Measurements from ENCODE around the gene DGKQ.

The DGKQ gene

GRCh38 chr4:1009542-1010394 lies 36.4 kb upstream of the DGKQ start:
- DNase-seq: peak in 12 of 14 donors; percentile 17 to 86 (median 50)

- DNase-seq: peak in 2 of 14 donors; percentile 42 to 50
Observed at GRCh38 chr4:1008840-1009541, 35.6 kb upstream of the DGKQ start.

GRCh38 chr4:1006856-1007255 lies 33.5 kb upstream of the DGKQ start:
- no peak for DNase-seq

- DNase-seq: no peak
Observed at GRCh38 chr4:1004557-1005485, 31.5 kb upstream of the DGKQ start.

- DNase-seq: no peak
Observed at GRCh38 chr4:1004071-1004418, 30.7 kb upstream of the DGKQ start.

GRCh38 chr4:1003271-1004070 lies 30.1 kb upstream of the DGKQ start:
- DNase-seq: no peak

- DNase-seq: no peak
Observed at GRCh38 chr4:1002631-1003251, 29.4 kb upstream of the DGKQ start.

- no peak for DNase-seq
Observed at GRCh38 chr4:1002131-1002630, 28.8 kb upstream of the DGKQ start.

GRCh38 chr4:1001561-1002130 lies 28.3 kb upstream of the DGKQ start:
- DNase-seq: no peak

- no peak for DNase-seq
Observed at GRCh38 chr4:1000686-1001260, 27.4 kb upstream of the DGKQ start.

- no peak for DNase-seq
Observed at GRCh38 chr4:999882-1000425, 26.6 kb upstream of the DGKQ start.

- DNase-seq: peak in 1 of 14 donors; percentile 65
Observed at GRCh38 chr4:999240-999863, 26.0 kb upstream of the DGKQ start.

- DNase-seq: no peak
Observed at GRCh38 chr4:998096-998691, 24.8 kb upstream of the DGKQ start.

- DNase-seq: peak in 4 of 14 donors; percentile 23 to 42 (median 30)
Observed at GRCh38 chr4:997375-998071, 24.2 kb upstream of the DGKQ start.

- no peak for DNase-seq
Observed at GRCh38 chr4:996997-997374, 23.6 kb upstream of the DGKQ start.

GRCh38 chr4:996030-996996 lies 22.9 kb upstream of the DGKQ start:
- DNase-seq: no peak

- DNase-seq: no peak
Observed at GRCh38 chr4:995311-996026, 22.1 kb upstream of the DGKQ start.
